Tibial artery (tissue), 4 donors: ENCODE results near the gene KRT3.
"Not testable (repeated sequence)": the region's sequence is repeated elsewhere in the genome, so short reads cannot be mapped to it uniquely, and the experiment has no call there.

Experiments
- DNase-seq, 2 donors: peaks; one replicate each; pipeline ENCODE4 v3.0.0-alpha.2; 2019
- H3K27ac ChIP-seq, 2 donors: fragments of 200-600 bp; sonication (generic) in 1 of 2; 1 replicate in 1 of 2; 2 replicates in 1 of 2; pipeline ENCODE4 v1.5.1; 2018 to 2019; ENCODE audit warnings: mild to moderate bottlenecking in 1 of 2
- H3K27me3 ChIP-seq, 2 donors: fragments of 200-600 bp; sonication (generic) in 1 of 2; one replicate each; pipeline versions ENCODE4 v1.5.1 to v1.6.0; 2016 to 2019
- H3K36me3 ChIP-seq, 3 donors: fragments of 200-600 bp; sonication (generic) in 2 of 3; one replicate each; pipeline ENCODE4 v1.5.1; 2016 to 2019; ENCODE audit warnings: mild to moderate bottlenecking in 2 of 3
- H3K4me1 ChIP-seq, 4 donors: fragments of 200-600 bp; sonication (generic) in 2 of 4; 1 replicate in 3 of 4; 2 replicates in 1 of 4; pipeline ENCODE4 v1.5.1; 2016 to 2019
- H3K4me3 ChIP-seq, 2 donors: fragments of 200-600 bp; sonication (generic) in 1 of 2; 1 replicate in 1 of 2; 2 replicates in 1 of 2; pipeline ENCODE4 v1.5.1; 2018 to 2019; ENCODE audit warnings: mild to moderate bottlenecking in 2 of 2
- H3K9me3 ChIP-seq, 3 donors: fragments of 200-600 bp; sonication (generic) in 1 of 3; one replicate each; pipeline ENCODE4 v1.5.1; 2016 to 2019
- intact Hi-C: fragments of 100-400 bp; cut with DNase I; formaldehyde crosslinking; loops from one replicate; pipeline ENCODE4 v1.15.0; 2023; ENCODE audit warnings: low total_unique reads
- TF ChIP-seq, protein P1 (sequence below), 2 experiments: fragments of 200-600 bp in 1 of 2; fragments of 450-650 bp in 1 of 2; IDR thresholded peaks; one replicate each; pipeline ENCODE4 v1.5.1; 2017 to 2019; ENCODE audit warnings: antibody characterized with exemption in 2 of 2, mild to moderate bottlenecking in 1 of 2, moderate library complexity in 1 of 2

The KRT3 gene

DNA sequence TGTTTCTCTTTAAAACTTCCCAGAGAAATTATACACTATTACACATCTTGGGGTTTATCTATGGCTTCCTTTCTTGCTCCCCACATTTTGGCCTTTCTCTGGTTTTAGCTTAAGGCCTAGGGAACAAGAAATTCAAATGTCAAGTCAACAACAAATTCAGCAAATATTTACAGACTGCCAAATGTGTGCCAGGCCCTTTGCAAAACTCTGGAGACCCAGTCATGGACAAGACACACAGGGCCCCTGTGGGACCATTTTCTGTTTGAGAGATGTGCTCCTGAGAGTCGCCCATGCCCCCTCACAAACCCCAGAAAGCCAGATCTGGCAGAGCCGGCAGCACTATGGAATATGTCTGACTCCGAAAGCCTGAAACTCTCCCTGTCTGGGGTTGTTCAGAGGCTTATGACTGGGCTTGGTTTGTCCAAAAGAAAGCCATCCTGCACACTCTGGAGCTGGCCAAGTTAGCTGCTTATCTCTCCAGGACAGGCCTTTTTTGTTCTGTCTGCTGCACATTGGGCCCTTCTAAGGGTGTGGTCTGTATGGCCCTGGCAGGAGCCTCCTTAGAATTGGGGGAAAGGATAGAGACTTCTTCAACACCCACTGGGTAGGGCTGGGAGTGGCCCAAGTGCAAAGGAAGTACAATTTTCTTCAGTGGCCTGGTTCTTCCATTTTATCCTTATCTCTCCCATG is 1.1 kb upstream of the KRT3 start:
- DNase-seq = no peak
- H3K27me3 ChIP-seq = peaks cover 0 to 4% of the 10 kb centered on the region in 2 donors
- H3K36me3 ChIP-seq = no peaks in the 10 kb centered on the region
- H3K9me3 ChIP-seq = no peaks in the 10 kb centered on the region
- H3K4me3 ChIP-seq = no peak overlapping the region
- TF ChIP-seq, protein P1, sequence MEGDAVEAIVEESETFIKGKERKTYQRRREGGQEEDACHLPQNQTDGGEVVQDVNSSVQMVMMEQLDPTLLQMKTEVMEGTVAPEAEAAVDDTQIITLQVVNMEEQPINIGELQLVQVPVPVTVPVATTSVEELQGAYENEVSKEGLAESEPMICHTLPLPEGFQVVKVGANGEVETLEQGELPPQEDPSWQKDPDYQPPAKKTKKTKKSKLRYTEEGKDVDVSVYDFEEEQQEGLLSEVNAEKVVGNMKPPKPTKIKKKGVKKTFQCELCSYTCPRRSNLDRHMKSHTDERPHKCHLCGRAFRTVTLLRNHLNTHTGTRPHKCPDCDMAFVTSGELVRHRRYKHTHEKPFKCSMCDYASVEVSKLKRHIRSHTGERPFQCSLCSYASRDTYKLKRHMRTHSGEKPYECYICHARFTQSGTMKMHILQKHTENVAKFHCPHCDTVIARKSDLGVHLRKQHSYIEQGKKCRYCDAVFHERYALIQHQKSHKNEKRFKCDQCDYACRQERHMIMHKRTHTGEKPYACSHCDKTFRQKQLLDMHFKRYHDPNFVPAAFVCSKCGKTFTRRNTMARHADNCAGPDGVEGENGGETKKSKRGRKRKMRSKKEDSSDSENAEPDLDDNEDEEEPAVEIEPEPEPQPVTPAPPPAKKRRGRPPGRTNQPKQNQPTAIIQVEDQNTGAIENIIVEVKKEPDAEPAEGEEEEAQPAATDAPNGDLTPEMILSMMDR (IDR thresholded peaks at IDR 0.05) = no peak
- intact Hi-C loops = no loop called here
- H3K27ac ChIP-seq = no peak overlapping the region
- no peaks in the 10 kb centered on the region for H3K4me1 ChIP-seq

DNA sequence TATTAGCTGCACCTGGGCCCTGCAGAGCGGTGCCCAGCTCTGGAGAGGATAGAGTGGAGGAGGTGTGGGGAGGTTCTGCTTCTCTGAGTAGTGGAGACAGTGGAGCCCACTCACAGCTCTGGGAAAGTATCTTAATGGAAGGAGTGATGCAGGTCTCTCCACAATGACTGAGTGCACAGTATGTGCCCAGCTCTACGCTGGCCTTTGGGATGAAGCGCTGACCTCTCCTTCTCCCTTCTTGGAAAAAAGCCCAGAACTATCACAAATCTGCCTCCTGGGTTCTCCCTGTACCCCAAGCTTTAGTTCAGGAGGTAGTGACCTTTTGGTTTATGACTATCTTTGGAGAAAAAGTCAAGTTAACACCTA is 495 bp upstream of the KRT3 start:
- Histone ChIP-seq H3K27ac (no peak overlapping the region), H3K27me3 (peaks cover 0 to 9% of the 10 kb centered on the region in 2 donors), H3K4me3 (no peak overlapping the region), H3K36me3 (no peaks in the 10 kb centered on the region), H3K9me3 (no peaks in the 10 kb centered on the region), H3K4me1 (no peaks in the 10 kb centered on the region)
- TF ChIP-seq, protein P1 (IDR thresholded peaks at IDR 0.05) = no peak
- intact Hi-C loops = no loop called here
- no peak for DNase-seq

GRCh38 chr12:52795332-52795674 is 614 bp downstream of the KRT3 start:
- H3K27ac ChIP-seq, H3K4me3 ChIP-seq, DNase-seq, H3K9me3 ChIP-seq, H3K36me3 ChIP-seq, intact Hi-C loops, H3K4me1 ChIP-seq: not testable (repeated sequence)
- peaks cover 0 to 20% of the 10 kb centered on the region in 2 donors for H3K27me3 ChIP-seq

DNA sequence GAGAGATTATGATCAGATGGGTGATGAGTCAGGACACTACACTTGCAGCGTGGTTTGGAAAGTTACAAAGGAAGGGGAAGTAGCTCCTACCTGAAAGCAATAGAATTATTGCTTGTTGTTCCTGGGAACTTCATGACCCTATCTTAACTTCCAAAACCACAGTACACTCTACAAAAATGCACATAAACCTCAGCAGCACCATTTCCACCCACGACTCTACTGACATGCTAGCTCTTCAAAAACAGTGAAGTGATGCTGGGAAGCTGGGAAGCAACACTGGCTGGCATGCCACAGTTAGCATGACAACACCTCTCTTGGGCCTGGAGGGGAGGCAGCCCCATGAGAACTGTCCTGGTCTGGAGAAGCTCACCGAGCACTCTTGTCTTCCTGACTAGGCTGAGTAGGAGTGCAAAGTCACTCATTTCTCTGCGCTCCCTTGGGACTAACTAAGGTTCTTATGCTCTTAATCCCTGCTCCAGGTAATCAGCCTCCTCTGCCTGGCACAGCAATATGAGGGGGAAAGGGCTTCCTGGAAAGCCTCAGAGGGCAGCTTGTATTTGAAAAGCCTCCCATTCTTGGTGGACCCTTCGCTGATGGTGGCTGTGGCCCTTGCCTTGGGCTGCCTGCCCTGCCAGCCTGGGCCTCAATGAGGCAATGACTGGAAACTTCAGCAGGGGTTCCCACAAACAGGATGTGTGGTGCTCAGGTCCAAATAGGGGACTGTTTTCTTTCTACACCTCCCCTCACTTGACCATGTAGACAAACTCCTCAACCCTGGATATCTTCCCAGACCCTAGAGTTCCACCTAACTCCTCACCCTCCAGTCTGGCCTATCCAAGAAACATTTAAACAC is 1.2 kb downstream of the KRT3 start:
- Histone ChIP-seq H3K4me1 (peaks cover 0 to 8% (median 2%) of the 10 kb centered on the region in 4 donors), H3K27ac (no peak overlapping the region), H3K9me3 (no peaks in the 10 kb centered on the region), H3K4me3 (no peak overlapping the region), H3K27me3 (peaks cover 0 to 26% of the 10 kb centered on the region in 2 donors), H3K36me3 (no peaks in the 10 kb centered on the region)
- intact Hi-C loops = no loop called here
- TF ChIP-seq, protein P1 (IDR thresholded peaks at IDR 0.05) = no peak
- DNase-seq = no peak

DNA sequence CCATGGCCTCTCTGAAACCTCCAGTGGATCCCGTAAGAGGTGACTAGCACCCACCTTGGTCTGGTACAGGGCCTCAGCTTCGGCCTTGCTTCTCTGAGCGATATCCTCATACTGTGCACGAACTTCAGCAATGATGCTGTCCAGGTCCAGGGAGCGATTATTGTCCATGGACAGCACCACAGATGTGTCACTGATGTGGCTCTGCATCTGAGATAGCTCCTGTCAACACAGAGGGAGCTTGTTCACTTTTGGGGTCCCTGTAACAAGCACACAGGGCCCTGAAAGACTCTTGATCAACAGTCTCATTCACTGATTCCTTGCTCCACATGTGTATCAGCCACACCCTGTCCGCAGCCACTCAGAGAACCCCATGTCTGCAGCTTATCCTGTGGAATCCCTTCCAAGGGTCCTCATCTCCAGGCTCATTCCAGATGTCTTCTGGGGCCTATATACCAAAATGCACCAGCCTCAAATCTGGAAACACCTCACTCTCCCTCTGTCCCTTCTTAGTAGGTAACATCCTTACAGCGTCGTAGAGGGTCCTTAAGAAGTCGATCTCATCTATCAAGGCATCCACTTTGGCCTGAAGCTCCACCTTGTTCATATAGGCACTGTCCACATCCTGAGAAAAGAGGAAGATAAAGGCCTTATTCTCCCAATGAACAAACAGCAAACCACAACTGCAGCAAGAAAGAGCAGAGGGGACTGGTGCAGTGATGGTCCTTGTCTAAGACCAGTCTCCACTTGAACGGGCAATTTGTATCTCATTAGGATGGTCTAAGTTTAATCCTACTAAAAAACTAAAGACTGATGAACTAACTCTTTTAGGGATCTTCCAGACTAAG is 3.5 kb downstream of the KRT3 start:
- H3K27me3 ChIP-seq = peaks cover 0 to 34% of the 10 kb centered on the region in 2 donors
- intact Hi-C loops = no loop called here
- no peak for DNase-seq
- no peak overlapping the region for H3K4me3 ChIP-seq
- H3K4me1 ChIP-seq = peaks cover 0 to 8% (median 2%) of the 10 kb centered on the region in 4 donors
- no peaks in the 10 kb centered on the region for H3K9me3 ChIP-seq
- TF ChIP-seq, protein P1 (IDR thresholded peaks at IDR 0.05) = no peak
- H3K27ac ChIP-seq = no peak overlapping the region
- H3K36me3 ChIP-seq = no peaks in the 10 kb centered on the region
